Omental fat pad (tissue), 4 donors: ENCODE results near the gene TRPM4. TPM values are rescaled to one million over a fixed set of nuclear protein-coding genes. Genes with fewer than 3 reads are reported as not detected.
A peak's percentile ranks its signal among the peaks of the same experiment; 100 is the strongest.
"Not testable (repeated sequence)": the region's sequence is repeated elsewhere in the genome, so short reads cannot be mapped to it uniquely, and the experiment has no call there.

Source experiments
- ATAC-seq: fragments of 150-250 bp; one replicate; pipeline ENCODE4 v1.9.1; 2016; ENCODE audit warnings: mild to moderate bottlenecking, moderate library complexity; ENCODE audit not compliant: low FRiP score
- DNase-seq: peaks from one replicate; pipeline ENCODE4 v3.0.0-alpha.2; 2019; ENCODE audit warnings: low spot score
- total RNA-seq, 4 donors: library from RNA; depleted of rRNA; stranded (reverse); fragments of >200 nt; gene quantifications; one replicate each; pipeline ENCODE4 v1.1.0, GENCODE V29; 2016
- TF ChIP-seq, protein P1 (sequence below), 3 donors: fragments of 450-650 bp; IDR thresholded peaks; one replicate each; pipeline ENCODE4 v1.5.1; 2016 to 2017; ENCODE audit warnings: antibody characterized with exemption in 3 of 3, mild to moderate bottlenecking in 3 of 3, moderate library complexity in 2 of 3

Gene TRPM4
- total RNA-seq, 4 donors from 2014 or later, result 7.2 to 26.0 (median 10.6) TPM

DNA sequence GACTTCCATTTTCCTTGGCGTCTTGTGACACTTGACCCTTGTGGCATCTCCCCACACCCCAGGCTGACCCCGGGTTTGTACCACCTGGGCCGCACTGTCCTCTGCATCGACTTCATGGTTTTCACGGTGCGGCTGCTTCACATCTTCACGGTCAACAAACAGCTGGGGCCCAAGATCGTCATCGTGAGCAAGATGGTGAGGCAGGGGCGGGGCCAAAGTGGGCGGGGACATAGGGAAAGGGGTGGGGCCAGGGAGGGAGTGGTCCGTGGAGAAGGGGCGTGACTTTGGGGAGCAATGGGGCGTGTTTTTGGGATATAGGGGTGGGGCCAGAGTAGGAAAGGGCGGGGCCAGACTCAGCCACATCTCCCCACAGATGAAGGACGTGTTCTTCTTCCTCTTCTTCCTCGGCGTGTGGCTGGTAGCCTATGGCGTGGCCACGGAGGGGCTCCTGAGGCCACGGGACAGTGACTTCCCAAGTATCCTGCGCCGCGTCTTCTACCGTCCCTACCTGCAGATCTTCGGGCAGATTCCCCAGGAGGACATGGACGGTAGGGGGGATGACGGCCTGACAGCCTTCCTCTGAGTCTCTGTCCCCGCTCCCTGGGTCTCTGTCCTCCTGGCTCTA is 42.8 kb downstream of the TRPM4 start:
- DNase-seq (no peak), ATAC-seq (no peak)
- TF ChIP-seq, protein P1, sequence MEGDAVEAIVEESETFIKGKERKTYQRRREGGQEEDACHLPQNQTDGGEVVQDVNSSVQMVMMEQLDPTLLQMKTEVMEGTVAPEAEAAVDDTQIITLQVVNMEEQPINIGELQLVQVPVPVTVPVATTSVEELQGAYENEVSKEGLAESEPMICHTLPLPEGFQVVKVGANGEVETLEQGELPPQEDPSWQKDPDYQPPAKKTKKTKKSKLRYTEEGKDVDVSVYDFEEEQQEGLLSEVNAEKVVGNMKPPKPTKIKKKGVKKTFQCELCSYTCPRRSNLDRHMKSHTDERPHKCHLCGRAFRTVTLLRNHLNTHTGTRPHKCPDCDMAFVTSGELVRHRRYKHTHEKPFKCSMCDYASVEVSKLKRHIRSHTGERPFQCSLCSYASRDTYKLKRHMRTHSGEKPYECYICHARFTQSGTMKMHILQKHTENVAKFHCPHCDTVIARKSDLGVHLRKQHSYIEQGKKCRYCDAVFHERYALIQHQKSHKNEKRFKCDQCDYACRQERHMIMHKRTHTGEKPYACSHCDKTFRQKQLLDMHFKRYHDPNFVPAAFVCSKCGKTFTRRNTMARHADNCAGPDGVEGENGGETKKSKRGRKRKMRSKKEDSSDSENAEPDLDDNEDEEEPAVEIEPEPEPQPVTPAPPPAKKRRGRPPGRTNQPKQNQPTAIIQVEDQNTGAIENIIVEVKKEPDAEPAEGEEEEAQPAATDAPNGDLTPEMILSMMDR (IDR thresholded peaks at IDR 0.05), result no peak

DNA sequence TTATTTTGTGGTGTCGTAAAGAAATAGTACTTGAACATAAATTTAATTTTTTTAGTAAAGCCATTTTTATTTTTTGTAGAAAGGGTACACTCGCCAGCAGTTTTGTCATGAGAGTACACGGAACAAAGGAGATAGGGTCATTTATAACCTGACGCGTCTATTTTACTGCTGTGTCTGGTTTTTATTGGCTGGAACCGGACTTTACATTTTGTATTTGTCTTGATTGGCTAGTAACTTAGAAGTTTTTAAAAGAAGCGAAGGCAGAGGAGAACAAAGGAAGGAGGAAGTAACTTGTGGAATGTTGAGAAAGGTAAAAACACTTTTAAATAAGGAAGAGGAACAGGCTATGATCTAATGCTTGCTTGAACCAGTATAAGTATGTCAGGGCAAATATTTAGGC is 43.5 kb downstream of the TRPM4 start:
- TF ChIP-seq, protein P1 (IDR thresholded peaks at IDR 0.05), result no peak
- ATAC-seq, result no peak
- no peak for DNase-seq

DNA sequence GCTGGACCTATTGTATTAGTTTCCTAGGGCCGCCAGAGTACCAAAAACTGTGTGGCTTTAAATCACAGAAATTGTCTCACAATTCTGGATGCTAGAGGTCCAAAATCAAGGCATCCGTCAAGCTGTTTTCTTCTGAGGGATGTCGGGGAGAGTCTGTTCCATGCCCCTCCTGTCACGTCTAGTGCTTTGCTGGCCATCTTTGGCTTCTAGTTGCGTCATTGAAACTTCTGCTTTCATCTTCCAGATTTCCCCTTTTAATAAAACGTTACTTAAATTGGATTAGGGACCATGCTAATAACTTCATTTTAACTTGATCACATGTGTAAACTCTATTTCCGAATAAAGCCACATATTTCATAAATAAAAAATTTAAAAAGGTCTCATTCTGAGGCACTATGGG is 47.5 kb downstream of the TRPM4 start:
- TF ChIP-seq, protein P1 (IDR thresholded peaks at IDR 0.05), result no peak
- DNase-seq, result no peak
- ATAC-seq, result no peak

DNA sequence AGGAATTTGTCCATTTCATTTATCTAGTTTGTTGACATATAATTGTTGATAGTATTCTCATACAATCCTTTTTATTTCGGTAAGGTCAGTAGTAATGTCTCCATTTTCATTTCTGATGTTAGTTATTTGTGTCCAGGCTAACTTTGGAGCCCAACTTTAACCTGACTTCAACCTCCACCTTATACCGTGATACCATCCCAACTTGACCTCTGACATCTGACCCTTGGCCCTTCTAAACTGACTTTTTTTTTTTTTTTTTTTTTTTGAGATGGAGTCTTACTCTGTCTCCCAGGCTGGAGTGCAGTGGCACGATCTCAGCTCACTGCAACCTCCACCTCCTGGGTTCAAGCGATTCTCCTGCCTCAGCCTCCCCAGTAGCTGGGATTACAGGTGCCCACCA is 51.9 kb downstream of the TRPM4 start:
- DNase-seq, ATAC-seq: not testable (repeated sequence)

DNA sequence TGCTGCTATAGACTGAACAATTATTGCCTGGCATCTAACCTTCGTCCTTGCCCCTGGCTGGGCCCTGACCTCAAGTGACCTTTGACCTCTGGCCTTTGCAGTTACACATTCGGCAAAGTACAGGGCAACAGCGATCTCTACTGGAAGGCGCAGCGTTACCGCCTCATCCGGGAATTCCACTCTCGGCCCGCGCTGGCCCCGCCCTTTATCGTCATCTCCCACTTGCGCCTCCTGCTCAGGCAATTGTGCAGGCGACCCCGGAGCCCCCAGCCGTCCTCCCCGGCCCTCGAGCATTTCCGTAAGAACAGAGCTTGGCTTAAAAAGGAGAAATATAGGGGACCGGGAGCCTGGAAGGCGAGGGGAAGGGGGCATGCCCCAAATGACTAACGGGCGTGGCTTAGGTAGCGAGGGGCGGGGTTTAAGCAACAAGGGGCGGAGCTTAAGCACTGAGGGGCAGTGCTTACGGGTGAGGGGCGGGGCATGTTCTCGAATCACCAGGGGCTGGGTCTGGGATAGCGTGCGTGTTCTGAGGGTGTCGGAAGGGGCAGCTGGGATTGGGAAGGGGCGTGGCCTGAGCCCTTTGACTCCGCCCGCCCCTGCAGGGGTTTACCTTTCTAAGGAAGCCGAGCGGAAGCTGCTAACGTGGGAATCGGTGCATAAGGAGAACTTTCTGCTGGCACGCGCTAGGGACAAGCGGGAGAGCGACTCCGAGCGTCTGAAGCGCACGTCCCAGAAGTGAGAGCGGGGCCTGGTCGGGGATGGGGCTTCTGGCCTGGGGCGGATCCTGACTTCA is 52.7 kb downstream of the TRPM4 start:
- DNase-seq, result no peak
- peak; percentile 10 for ATAC-seq
- TF ChIP-seq, protein P1 (IDR thresholded peaks at IDR 0.05), result no peak

DNA sequence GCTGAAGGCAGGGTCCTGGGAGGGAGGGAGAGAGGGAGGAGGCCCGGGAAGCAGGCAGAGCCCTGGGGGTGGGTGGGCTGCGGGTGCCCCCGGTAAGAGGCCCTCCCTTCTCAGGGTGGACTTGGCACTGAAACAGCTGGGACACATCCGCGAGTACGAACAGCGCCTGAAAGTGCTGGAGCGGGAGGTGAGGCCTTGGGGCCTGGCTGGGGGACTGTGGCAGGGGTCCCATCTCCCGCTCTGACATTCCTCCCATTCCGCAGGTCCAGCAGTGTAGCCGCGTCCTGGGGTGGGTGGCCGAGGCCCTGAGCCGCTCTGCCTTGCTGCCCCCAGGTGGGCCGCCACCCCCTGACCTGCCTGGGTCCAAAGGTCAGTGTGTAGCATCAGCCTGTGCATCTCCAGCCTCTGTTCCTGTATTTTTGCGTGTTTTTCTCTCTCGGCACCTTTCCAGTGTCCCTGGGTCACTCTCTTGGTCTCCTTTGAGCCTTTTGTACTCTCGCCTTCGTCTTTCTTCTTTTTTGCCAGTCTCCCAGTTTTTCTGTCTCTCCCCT is 53.4 kb downstream of the TRPM4 start:
- DNase-seq, result no peak
- ATAC-seq, result no peak
- TF ChIP-seq, protein P1 (IDR thresholded peaks at IDR 0.05), result no peak

DNA sequence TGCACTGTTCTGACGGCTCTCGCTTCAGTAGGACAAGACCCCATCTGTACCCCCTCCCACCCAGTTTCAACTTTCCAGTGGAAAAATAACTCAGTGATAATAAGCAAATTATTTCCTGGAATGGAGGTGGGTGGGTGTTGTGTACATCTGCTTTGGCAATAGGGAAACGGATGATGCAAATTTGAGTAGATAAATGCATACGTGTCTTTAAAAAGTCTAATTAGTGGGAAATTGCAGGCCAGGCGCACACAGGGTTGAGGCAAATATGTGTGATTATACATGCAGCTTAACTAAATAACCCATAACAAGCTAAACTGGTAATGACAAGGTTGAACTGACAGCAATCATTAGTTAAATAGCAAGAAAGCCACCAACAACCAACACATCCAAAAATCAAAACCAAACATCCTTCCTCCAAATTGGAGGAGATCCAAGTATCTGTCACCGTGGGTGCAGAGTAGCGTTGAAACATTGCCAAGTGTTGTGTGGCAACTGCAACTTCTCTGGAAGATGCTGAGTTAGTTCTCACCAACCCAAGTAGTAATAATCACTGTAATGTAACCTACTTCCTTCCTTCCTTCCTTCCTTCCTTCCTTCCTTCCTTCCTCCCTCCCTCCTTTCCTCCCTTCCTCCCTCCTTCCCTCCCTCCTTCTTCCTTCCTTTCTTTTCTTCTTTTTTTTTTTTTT is 54.6 kb downstream of the TRPM4 start:
- TF ChIP-seq, protein P1 (IDR thresholded peaks at IDR 0.05), result no peak
- DNase-seq (no peak), ATAC-seq (no peak)
